HepG2 (cell line): ENCODE data around the gene PTPN2. TPM values are rescaled to one million over a fixed set of nuclear protein-coding genes. Genes with fewer than 3 reads are reported as not detected.

Experiments
- ATAC-seq: fragments of 200-7000 bp; cut with Tn5 transposase; 3 replicates; pipeline ENCODE4 v1.9.1; 2020; ENCODE audit warnings: mild to moderate bottlenecking, moderate library complexity
- BruUV-seq: library from RNA; stranded (reverse); fragments of 400-500 nt; replicated peaks from 2 replicates; lab custom pipeline; 2021; lab: Mats Ljungman, UMichigan
- CTCF ChIA-PET: fragments of 300-600 bp; formaldehyde crosslinking; extraction: SDS; loops from one replicate; lab custom pipeline; 2021; ENCODE audit warnings: low total read pairs, inconsistent platforms, low intra/inter-chr PET ratio; lab: Yijun Ruan, JAX
- POLR2A ChIA-PET: fragments of 350-600 bp; sonication (Branson Sonifier 250); formaldehyde crosslinking; loops from one replicate; lab custom pipeline; 2020; ENCODE audit warnings: antibody characterized with exemption, inconsistent platforms; lab: Yijun Ruan, JAX
- DNase-seq: peaks from one replicate; pipeline ENCODE4 v3.0.0-alpha.2; 2015; ENCODE audit warnings: low spot score
- FAIRE-seq: peaks from 3 replicates; lab custom pipeline; 2011; peaks lifted over from hg19 to GRCh38; lab: Jason Lieb, UNC
- H2AFZ ChIP-seq: one replicate; pipeline ENCODE4 v1.6.1; 2011; ENCODE audit warnings: low read length, inconsistent platforms
- H3K27ac ChIP-seq: fragments of 300-600 bp; 3 replicates; pipeline ENCODE4 v1.8.0; 2011; ENCODE audit warnings: mixed run types, mild to moderate bottlenecking, mixed read lengths, low read length, inconsistent platforms; ENCODE audit not compliant: insufficient read depth; ENCODE audit errors: extremely low read length
- H3K27me3 ChIP-seq, 2 experiments: fragments of 200-600 bp in 1 of 2; 2 replicates in 1 of 2; 3 replicates in 1 of 2; pipeline versions ENCODE4 v1.6.0 to v1.8.0; 2011; ENCODE audit warnings: low read length in 2 of 2, mild to moderate bottlenecking in 2 of 2, moderate library complexity in 2 of 2, inconsistent platforms in 1 of 2; ENCODE audit not compliant: insufficient read depth in 2 of 2, control insufficient read depth in 1 of 2
- H3K36me3 ChIP-seq, 2 experiments: fragments of 200-600 bp in 1 of 2; replicated peaks in 1 of 2; 2 replicates in 1 of 2; 3 replicates in 1 of 2; pipeline versions ENCODE4 v1.5.1 to v1.8.0; 2011; ENCODE audit warnings: low read length in 2 of 2, inconsistent platforms in 1 of 2; ENCODE audit not compliant: insufficient read depth in 2 of 2, control insufficient read depth in 1 of 2
- H3K4me1 ChIP-seq: 2 replicates; pipeline ENCODE4 v1.5.1; 2012; ENCODE audit warnings: low read length, inconsistent platforms; ENCODE audit not compliant: insufficient read depth
- H3K4me2 ChIP-seq: 2 replicates; pipeline ENCODE4 v1.6.0; 2011; ENCODE audit warnings: low read depth, low read length, inconsistent platforms
- H3K4me3 ChIP-seq, 3 experiments: fragments of 200-600 bp in 1 of 3; sonication (generic), shearing (Covaris generic) in 1 of 3; replicated peaks in 1 of 3; 2 replicates each; pipeline ENCODE4 v1.5.1; 2011 to 2016; ENCODE audit warnings: low read length in 3 of 3, inconsistent platforms in 2 of 3, low read depth in 2 of 3, mild to moderate bottlenecking in 2 of 3, control low read depth in 1 of 3, mixed read lengths in 1 of 3; ENCODE audit not compliant: insufficient read depth in 1 of 3
- H3K79me2 ChIP-seq: one replicate; pipeline ENCODE4 v1.6.1; 2011; ENCODE audit warnings: low read length, inconsistent platforms; ENCODE audit not compliant: insufficient read depth
- H3K9ac ChIP-seq: 2 replicates; pipeline ENCODE4 v1.6.0; 2011; ENCODE audit warnings: mild to moderate bottlenecking, low read depth, low read length, inconsistent platforms; ENCODE audit not compliant: insufficient read depth
- H3K9me3 ChIP-seq: 2 replicates; pipeline ENCODE4 v1.5.1; 2012; ENCODE audit warnings: mild to moderate bottlenecking, low read length
- H4K20me1 ChIP-seq: 2 replicates; pipeline ENCODE4 v1.6.0; 2011; ENCODE audit warnings: inconsistent platforms, mild to moderate bottlenecking, low read length, moderate library complexity; ENCODE audit not compliant: insufficient read depth
- AGO1 ChIP-seq: fragments of 200-400 bp; formaldehyde crosslinking; IDR thresholded peaks from 2 replicates; pipeline ENCODE4 v1.6.1; 2017; ENCODE audit warnings: mild to moderate bottlenecking, low read depth, low read length, moderate library complexity; ENCODE audit not compliant: poor library complexity, severe bottlenecking
- ARHGAP35 ChIP-seq: sonication (generic); formaldehyde crosslinking; IDR thresholded peaks from 2 replicates; pipeline ENCODE4 v1.9.0; 2022; ENCODE audit warnings: mild to moderate bottlenecking, inconsistent platforms, moderate library complexity, missing genetic modification reagents, borderline replicate concordance
- JUN ChIP-seq: sonication (generic); formaldehyde crosslinking; IDR thresholded peaks from 2 replicates; pipeline ENCODE4 v1.4.0; 2020; ENCODE audit warnings: mild to moderate bottlenecking, missing genetic modification reagents
- MZF1 ChIP-seq: sonication (generic); formaldehyde crosslinking; IDR thresholded peaks from 2 replicates; pipeline ENCODE4 v1.8.1; 2023; ENCODE audit warnings: mild to moderate bottlenecking, missing genetic modification reagents, borderline replicate concordance
- NR2F2 ChIP-seq: IDR thresholded peaks from 2 replicates; pipeline ENCODE4 v1.6.1; 2012; ENCODE audit warnings: low read depth, inconsistent platforms, borderline replicate concordance
- ZNF253 ChIP-seq: sonication (generic); formaldehyde crosslinking; IDR thresholded peaks from 2 replicates; pipeline ENCODE4 v1.8.0; 2022; ENCODE audit warnings: mild to moderate bottlenecking, missing genetic modification reagents, borderline replicate concordance
- ZNF460 ChIP-seq: sonication (generic); formaldehyde crosslinking; IDR thresholded peaks from 2 replicates; pipeline ENCODE4 v1.5.1; 2020; ENCODE audit warnings: missing genetic modification reagents, mild to moderate bottlenecking, borderline replicate concordance
- ZNF570 ChIP-seq: sonication (generic); formaldehyde crosslinking; IDR thresholded peaks from 2 replicates; pipeline ENCODE4 v1.4.0; 2020; ENCODE audit warnings: mild to moderate bottlenecking, missing genetic modification reagents, borderline replicate concordance
- ZNF644 ChIP-seq: IDR thresholded peaks from 2 replicates; pipeline ENCODE4 v1.6.1; 2016; ENCODE audit warnings: low read depth
- WGBS: methylation state at CpG from one replicate; pipeline ENCODE4 v1.1.6; 2017; ENCODE audit warnings: low lambda C conversion rate; 5-methylcytosine and 5-hydroxymethylcytosine counted together
- in situ Hi-C: cut with HindIII; loops from 2 replicates; pipeline ENCODE4 v1.10.0; 2017; ENCODE audit warnings: low pct_unique_long_range_greater_than_20kb; ENCODE audit not compliant: extremely low pct_ligation_motif_present
- intact Hi-C: fragments of 100-400 bp; cut with micrococcal nuclease; formaldehyde crosslinking; loops from one replicate; pipeline ENCODE4 v1.10.0; 2022; ENCODE audit not compliant: unreplicated experiment
- polyA plus RNA-seq, 8 experiments: library from polyadenylated mRNA; depleted of rRNA in 3 of 8; stranded (reverse) in 7 of 8; unstranded in 1 of 8; fragments of >200 nt; fragmentation: Illumina TruSeq in 4 of 8; extraction: Trizol in 4 of 8; gene quantifications; 2 replicates each; pipeline versions ENCODE4 v1.2.1 to v1.2.3, GENCODE V29; 2011 to 2016; ENCODE audit warnings: low read depth in 4 of 8, missing spikeins in 1 of 8, mixed read lengths in 1 of 8; ENCODE audit not compliant: insufficient read depth in 1 of 8
- total RNA-seq, 5 experiments: library from RNA; depleted of rRNA; stranded (reverse); fragments of >200 nt; fragmentation: Illumina TruSeq; extraction: Trizol; gene quantifications; 2 replicates each; pipeline ENCODE4 v1.2.3, GENCODE V29; 2016; ENCODE audit warnings: low read depth in 1 of 5
- TF ChIP-seq, protein P1 (sequence below): sonication (generic); formaldehyde crosslinking; IDR thresholded peaks from 2 replicates; pipeline ENCODE4 v1.4.0; 2020; ENCODE audit warnings: missing genetic modification reagents
- TF ChIP-seq, protein P2 (sequence below): sonication (generic); formaldehyde crosslinking; IDR thresholded peaks from 2 replicates; pipeline ENCODE4; 2020; ENCODE audit warnings: missing genetic modification reagents, mild to moderate bottlenecking, borderline replicate concordance
- TF ChIP-seq, protein P3 (sequence below): sonication (generic); formaldehyde crosslinking; IDR thresholded peaks from 2 replicates; pipeline ENCODE4 v1.4.0; 2020; ENCODE audit warnings: missing genetic modification reagents; ENCODE audit errors: not compliant biosample characterization
- TF ChIP-seq, protein P4 (sequence below): sonication (generic); formaldehyde crosslinking; conservative IDR thresholded peaks from 2 replicates; pipeline ENCODE4 v1.8.0; 2022; ENCODE audit warnings: mild to moderate bottlenecking, moderate library complexity, missing genetic modification reagents

PTPN2 gene
- total and polyA plus RNA-seq, 2 of the 13 experiments (the other 11 are each of a cell fraction or from before 2014, with no cell fraction given) = 24.9 to 41.5 TPM

GRCh38 chr18:12776821-12777471, 107.1 kb downstream of the PTPN2 start:
- in situ Hi-C loops (no loop called here), intact Hi-C loops (no loop called here)
- H3K4me1 ChIP-seq = no peaks in the 10 kb centered on the region
- FAIRE-seq = no peak
- BruUV-seq = no TSS peak
- DNase-seq = no peak
- no peak overlapping the region for H3K27ac ChIP-seq
- ChIA-PET POLR2A (no interaction called here), CTCF (no interaction called here)
- H3K4me2 ChIP-seq = no peak overlapping the region
- no peaks in the 10 kb centered on the region for H3K79me2 ChIP-seq
- no peak overlapping the region for H3K9ac ChIP-seq
- no peak overlapping the region for H3K4me3 ChIP-seq
- H4K20me1 ChIP-seq = no peaks in the 10 kb centered on the region
- ATAC-seq = no peak
- no peaks in the 10 kb centered on the region for H3K9me3 ChIP-seq
- H2AFZ ChIP-seq = no peak overlapping the region
- no peaks in the 10 kb centered on the region for H3K27me3 ChIP-seq
- WGBS = 93% methylated on average over 16 of the region's 54 CpGs
- H3K36me3 ChIP-seq = no peaks in the 10 kb centered on the region
- no peak for TF ChIP-seq JUN
- TF ChIP-seq NR2F2 = no peak
- no peak for TF ChIP-seq ZNF460 (CRISPR knock-in tag)
- TF ChIP-seq, protein P1, sequence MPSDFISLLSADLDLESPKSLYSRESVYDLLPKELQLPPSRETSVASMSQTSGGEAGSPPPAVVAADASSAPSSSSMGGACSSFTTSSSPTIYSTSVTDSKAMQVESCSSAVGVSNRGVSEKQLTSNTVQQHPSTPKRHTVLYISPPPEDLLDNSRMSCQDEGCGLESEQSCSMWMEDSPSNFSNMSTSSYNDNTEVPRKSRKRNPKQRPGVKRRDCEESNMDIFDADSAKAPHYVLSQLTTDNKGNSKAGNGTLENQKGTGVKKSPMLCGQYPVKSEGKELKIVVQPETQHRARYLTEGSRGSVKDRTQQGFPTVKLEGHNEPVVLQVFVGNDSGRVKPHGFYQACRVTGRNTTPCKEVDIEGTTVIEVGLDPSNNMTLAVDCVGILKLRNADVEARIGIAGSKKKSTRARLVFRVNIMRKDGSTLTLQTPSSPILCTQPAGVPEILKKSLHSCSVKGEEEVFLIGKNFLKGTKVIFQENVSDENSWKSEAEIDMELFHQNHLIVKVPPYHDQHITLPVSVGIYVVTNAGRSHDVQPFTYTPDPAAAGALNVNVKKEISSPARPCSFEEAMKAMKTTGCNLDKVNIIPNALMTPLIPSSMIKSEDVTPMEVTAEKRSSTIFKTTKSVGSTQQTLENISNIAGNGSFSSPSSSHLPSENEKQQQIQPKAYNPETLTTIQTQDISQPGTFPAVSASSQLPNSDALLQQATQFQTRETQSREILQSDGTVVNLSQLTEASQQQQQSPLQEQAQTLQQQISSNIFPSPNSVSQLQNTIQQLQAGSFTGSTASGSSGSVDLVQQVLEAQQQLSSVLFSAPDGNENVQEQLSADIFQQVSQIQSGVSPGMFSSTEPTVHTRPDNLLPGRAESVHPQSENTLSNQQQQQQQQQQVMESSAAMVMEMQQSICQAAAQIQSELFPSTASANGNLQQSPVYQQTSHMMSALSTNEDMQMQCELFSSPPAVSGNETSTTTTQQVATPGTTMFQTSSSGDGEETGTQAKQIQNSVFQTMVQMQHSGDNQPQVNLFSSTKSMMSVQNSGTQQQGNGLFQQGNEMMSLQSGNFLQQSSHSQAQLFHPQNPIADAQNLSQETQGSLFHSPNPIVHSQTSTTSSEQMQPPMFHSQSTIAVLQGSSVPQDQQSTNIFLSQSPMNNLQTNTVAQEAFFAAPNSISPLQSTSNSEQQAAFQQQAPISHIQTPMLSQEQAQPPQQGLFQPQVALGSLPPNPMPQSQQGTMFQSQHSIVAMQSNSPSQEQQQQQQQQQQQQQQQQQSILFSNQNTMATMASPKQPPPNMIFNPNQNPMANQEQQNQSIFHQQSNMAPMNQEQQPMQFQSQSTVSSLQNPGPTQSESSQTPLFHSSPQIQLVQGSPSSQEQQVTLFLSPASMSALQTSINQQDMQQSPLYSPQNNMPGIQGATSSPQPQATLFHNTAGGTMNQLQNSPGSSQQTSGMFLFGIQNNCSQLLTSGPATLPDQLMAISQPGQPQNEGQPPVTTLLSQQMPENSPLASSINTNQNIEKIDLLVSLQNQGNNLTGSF (CRISPR knock-in tag) = no peak
- TF ChIP-seq, protein P2, sequence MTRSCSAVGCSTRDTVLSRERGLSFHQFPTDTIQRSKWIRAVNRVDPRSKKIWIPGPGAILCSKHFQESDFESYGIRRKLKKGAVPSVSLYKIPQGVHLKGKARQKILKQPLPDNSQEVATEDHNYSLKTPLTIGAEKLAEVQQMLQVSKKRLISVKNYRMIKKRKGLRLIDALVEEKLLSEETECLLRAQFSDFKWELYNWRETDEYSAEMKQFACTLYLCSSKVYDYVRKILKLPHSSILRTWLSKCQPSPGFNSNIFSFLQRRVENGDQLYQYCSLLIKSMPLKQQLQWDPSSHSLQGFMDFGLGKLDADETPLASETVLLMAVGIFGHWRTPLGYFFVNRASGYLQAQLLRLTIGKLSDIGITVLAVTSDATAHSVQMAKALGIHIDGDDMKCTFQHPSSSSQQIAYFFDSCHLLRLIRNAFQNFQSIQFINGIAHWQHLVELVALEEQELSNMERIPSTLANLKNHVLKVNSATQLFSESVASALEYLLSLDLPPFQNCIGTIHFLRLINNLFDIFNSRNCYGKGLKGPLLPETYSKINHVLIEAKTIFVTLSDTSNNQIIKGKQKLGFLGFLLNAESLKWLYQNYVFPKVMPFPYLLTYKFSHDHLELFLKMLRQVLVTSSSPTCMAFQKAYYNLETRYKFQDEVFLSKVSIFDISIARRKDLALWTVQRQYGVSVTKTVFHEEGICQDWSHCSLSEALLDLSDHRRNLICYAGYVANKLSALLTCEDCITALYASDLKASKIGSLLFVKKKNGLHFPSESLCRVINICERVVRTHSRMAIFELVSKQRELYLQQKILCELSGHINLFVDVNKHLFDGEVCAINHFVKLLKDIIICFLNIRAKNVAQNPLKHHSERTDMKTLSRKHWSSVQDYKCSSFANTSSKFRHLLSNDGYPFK = no peak
- TF ChIP-seq, protein P3, sequence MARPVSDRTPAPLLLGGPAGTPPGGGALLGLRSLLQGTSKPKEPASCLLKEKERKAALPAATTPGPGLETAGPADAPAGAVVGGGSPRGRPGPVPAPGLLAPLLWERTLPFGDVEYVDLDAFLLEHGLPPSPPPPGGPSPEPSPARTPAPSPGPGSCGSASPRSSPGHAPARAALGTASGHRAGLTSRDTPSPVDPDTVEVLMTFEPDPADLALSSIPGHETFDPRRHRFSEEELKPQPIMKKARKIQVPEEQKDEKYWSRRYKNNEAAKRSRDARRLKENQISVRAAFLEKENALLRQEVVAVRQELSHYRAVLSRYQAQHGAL = no peak
- no peak for TF ChIP-seq ZNF253 (CRISPR knock-in tag)
- TF ChIP-seq ZNF644 (CRISPR knock-in tag) = no peak
- TF ChIP-seq AGO1 = no peak
- TF ChIP-seq, protein P4, sequence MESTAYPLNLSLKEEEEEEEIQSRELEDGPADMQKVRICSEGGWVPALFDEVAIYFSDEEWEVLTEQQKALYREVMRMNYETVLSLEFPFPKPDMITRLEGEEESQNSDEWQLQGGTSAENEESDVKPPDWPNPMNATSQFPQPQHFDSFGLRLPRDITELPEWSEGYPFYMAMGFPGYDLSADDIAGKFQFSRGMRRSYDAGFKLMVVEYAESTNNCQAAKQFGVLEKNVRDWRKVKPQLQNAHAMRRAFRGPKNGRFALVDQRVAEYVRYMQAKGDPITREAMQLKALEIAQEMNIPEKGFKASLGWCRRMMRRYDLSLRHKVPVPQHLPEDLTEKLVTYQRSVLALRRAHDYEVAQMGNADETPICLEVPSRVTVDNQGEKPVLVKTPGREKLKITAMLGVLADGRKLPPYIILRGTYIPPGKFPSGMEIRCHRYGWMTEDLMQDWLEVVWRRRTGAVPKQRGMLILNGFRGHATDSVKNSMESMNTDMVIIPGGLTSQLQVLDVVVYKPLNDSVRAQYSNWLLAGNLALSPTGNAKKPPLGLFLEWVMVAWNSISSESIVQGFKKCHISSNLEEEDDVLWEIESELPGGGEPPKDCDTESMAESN (CRISPR knock-in tag) = no peak
- TF ChIP-seq ZNF570 = no peak
- no peak for TF ChIP-seq ARHGAP35 (CRISPR knock-in tag)
- TF ChIP-seq MZF1 (CRISPR knock-in tag) = no peak
